22Rv1 (cell line): Measurements from ENCODE around the gene PODXL2.

ENCODE experiments used
- CTCF ChIP-seq: fragments of 450-650 bp; IDR thresholded peaks from 2 replicates; pipeline ENCODE4 v1.5.1; 2017; ENCODE audit warnings: mild to moderate bottlenecking
- ZFX ChIP-seq: fragments of 450-650 bp; IDR thresholded peaks from 2 replicates; pipeline ENCODE4 v1.6.1; 2017; ENCODE audit warnings: antibody characterized with exemption, borderline replicate concordance

DNA sequence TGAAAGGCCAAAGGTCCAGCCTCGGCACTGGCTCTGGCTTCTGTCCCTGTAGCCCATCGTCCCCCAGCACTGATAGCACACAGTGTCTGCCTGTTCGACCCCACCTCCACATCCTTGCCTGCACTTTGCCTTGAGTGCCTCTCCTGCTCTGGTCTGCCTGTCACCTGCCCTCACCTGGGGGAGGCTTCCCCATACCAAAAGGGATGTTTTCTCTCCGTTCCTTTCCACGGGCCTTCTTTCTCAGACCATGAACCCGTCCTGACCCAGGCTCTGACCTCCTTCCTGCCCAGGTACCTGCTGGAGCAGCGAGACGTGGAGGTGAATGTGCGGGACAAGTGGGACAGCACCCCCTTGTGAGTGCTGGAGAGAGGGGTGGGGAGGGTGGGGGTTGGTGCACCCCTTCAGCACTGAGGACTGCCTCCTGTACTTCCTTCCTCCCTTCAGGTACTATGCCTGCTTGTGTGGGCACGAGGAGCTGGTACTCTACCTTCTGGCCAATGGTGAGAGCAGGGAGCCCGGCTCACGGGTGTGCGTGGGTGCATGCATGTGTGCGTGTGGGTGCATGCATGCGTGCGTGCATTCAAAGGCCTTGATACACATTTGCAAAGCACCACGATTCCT is 45.2 kb downstream of the PODXL2 start:
- no peak for TF ChIP-seq CTCF
- no peak for TF ChIP-seq ZFX
